ENCODE measurements around the gene PRPF6. TPM values are rescaled to one million over a fixed set of nuclear protein-coding genes. Genes with fewer than 3 reads are reported as not detected.

The PRPF6 gene
- total RNA-seq, 1 donor from 2014 or later = 57.2 TPM

- H3K27ac ChIP-seq = no peak overlapping the region
- intact Hi-C loops (cut with DNase I) = no loop called here
- no peaks in the 10 kb centered on the region for H3K36me3 ChIP-seq
- peaks cover 29% of the 10 kb centered on the region for H3K27me3 ChIP-seq (ENCODE audit: low read depth)
- H3K9me3 ChIP-seq = no peaks in the 10 kb centered on the region
- H3K4me3 ChIP-seq = no peak overlapping the region
- H3K4me1 ChIP-seq = peaks cover 46% of the 10 kb centered on the region
- DNase-seq (no peak), ATAC-seq (no peak)
- TF ChIP-seq CTCF (IDR thresholded peaks at IDR 0.05) = no peak
Observed at GRCh38 chr20:64082126-64082731, 101.3 kb downstream of the PRPF6 start.

Small RNAs within 50 kb of the gene (microRNA-seq; reads per million reads assigned to microRNA genes)
- gene MIR1914 (ENCODE audit: borderline number of aligned reads) = not detected
- gene MIR647 (ENCODE audit: borderline number of aligned reads) = not detected
- gene MIR6813 (ENCODE audit: borderline number of aligned reads) = not detected

Other genes with a start within 250 kb of the PRPF6 start
- gene LIME1, start 244.5 kb upstream of the PRPF6 start, total RNA-seq = 8.7 TPM
- gene SLC2A4RG, start 241.4 kb upstream of the PRPF6 start, total RNA-seq = 50.5 TPM
- 9.9 TPM for gene ZBTB46, start 149.9 kb upstream of the PRPF6 start, total RNA-seq
- gene ABHD16B, start 119.6 kb upstream of the PRPF6 start, total RNA-seq = not detected
- gene TPD52L2, start 115.9 kb upstream of the PRPF6 start, total RNA-seq = 76.9 TPM
- 54.5 TPM for gene DNAJC5, start 86.0 kb upstream of the PRPF6 start, total RNA-seq
- gene UCKL1, start 24.7 kb upstream of the PRPF6 start, total RNA-seq = 31.5 TPM
- gene ZNF512B, start 11.2 kb upstream of the PRPF6 start, total RNA-seq = 13.7 TPM
- 3.6 TPM for gene SAMD10, start 1.5 kb upstream of the PRPF6 start, total RNA-seq
- 1.2 TPM for gene C20orf204, start 55.0 kb downstream of the PRPF6 start, total RNA-seq
- gene SOX18, start 68.5 kb downstream of the PRPF6 start, total RNA-seq = 48.3 TPM
- gene TCEA2, start 82.1 kb downstream of the PRPF6 start, total RNA-seq = 38.8 TPM
- 57.5 TPM for gene RGS19, start 98.4 kb downstream of the PRPF6 start, total RNA-seq
- 2.6 TPM for gene OPRL1, start 99.0 kb downstream of the PRPF6 start, total RNA-seq
- gene LKAAEAR1, start 103.3 kb downstream of the PRPF6 start, total RNA-seq = 0.97 TPM
- gene NPBWR2, start 126.4 kb downstream of the PRPF6 start, total RNA-seq = not detected
- not detected for gene MYT1, start 183.3 kb downstream of the PRPF6 start, total RNA-seq

Measured in lower lobe of right lung (tissue), 2 donors.